HG03139 (cell line): ENCODE measurements around the gene SH3RF3.

ENCODE experiments used
- ATAC-seq: cut with Tn5 transposase; IDR thresholded peaks from one replicate; pipeline ENCODE4 v1.9.1; 2021; ENCODE audit not compliant: unreplicated experiment

Gene SH3RF3

GRCh38 chr2:109137616-109138015, 8.6 kb downstream of the SH3RF3 start:
- ATAC-seq, result no peak

- no peak for ATAC-seq
Observed at GRCh38 chr2:109138449-109138848, 9.4 kb downstream of the SH3RF3 start.

GRCh38 chr2:109139002-109139401, 10.0 kb downstream of the SH3RF3 start:
- ATAC-seq, result no peak

- ATAC-seq, result no peak
Observed at GRCh38 chr2:109139865-109140396, 10.9 kb downstream of the SH3RF3 start.

- no peak for ATAC-seq
Observed at GRCh38 chr2:109141006-109141600, 12.1 kb downstream of the SH3RF3 start.

GRCh38 chr2:109141727-109142283, 12.8 kb downstream of the SH3RF3 start:
- ATAC-seq, result no peak

- ATAC-seq, result no peak
Observed at GRCh38 chr2:109142416-109143210, 13.6 kb downstream of the SH3RF3 start.

GRCh38 chr2:109143214-109144187, 14.5 kb downstream of the SH3RF3 start:
- no peak for ATAC-seq

GRCh38 chr2:109144271-109144670, 15.3 kb downstream of the SH3RF3 start:
- ATAC-seq, result no peak

- ATAC-seq, result no peak
Observed at GRCh38 chr2:109144721-109145120, 15.7 kb downstream of the SH3RF3 start.

GRCh38 chr2:109145286-109145685, 16.3 kb downstream of the SH3RF3 start:
- no peak for ATAC-seq

GRCh38 chr2:109147405-109147804, 18.4 kb downstream of the SH3RF3 start:
- no peak for ATAC-seq

GRCh38 chr2:109148117-109148746, 19.2 kb downstream of the SH3RF3 start:
- ATAC-seq, result no peak

- no peak for ATAC-seq
Observed at GRCh38 chr2:109148991-109149645, 20.1 kb downstream of the SH3RF3 start.

GRCh38 chr2:109150559-109150958, 21.6 kb downstream of the SH3RF3 start:
- no peak for ATAC-seq

- ATAC-seq, result no peak
Observed at GRCh38 chr2:109151519-109151918, 22.5 kb downstream of the SH3RF3 start.

GRCh38 chr2:109153005-109153784, 24.2 kb downstream of the SH3RF3 start:
- ATAC-seq, result no peak

- ATAC-seq, result no peak
Observed at GRCh38 chr2:109153807-109154206, 24.8 kb downstream of the SH3RF3 start.

- ATAC-seq, result no peak
Observed at GRCh38 chr2:109154226-109154625, 25.2 kb downstream of the SH3RF3 start.
